ENCODE results near the gene ADCY2.

The ADCY2 gene

DNA sequence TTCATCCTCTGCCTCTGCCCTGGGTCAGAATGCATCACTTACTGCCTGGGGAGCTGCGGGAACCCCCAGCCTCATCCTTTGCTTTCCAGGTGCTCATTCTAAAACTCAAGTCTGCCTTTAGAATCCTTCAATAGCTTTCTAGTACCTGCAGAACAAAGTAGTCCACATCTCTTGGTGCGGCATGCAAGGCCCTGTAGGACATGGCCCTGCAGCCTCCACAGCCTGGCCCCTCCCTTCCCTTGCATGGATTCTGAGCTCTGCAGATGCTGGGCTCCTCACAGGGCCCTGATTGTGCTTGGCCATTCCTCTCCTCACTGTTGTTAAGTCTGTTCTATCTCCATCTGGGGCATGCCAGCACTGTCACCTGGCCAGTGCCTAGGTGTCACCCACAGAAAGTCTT is 141.6 kb downstream of the ADCY2 start:
- POLR2A ChIA-PET = interaction anchor here (0.5 kb wide), 1 partner anchor 258 kb away, joined by 3 read pairs; no protein-coding TSS in a partner anchor
- H3K27ac ChIP-seq (ENCODE audit: extremely low read depth, low read depth, low read length) = no peak overlapping the region
- TF ChIP-seq ZEB2 (tag by site-specific recombination; IDR thresholded peaks at IDR 0.05) = no peak
- no peak for TF ChIP-seq ZFP37 (tag by site-specific recombination; IDR thresholded peaks at IDR 0.05)
- TF ChIP-seq, protein P1, sequence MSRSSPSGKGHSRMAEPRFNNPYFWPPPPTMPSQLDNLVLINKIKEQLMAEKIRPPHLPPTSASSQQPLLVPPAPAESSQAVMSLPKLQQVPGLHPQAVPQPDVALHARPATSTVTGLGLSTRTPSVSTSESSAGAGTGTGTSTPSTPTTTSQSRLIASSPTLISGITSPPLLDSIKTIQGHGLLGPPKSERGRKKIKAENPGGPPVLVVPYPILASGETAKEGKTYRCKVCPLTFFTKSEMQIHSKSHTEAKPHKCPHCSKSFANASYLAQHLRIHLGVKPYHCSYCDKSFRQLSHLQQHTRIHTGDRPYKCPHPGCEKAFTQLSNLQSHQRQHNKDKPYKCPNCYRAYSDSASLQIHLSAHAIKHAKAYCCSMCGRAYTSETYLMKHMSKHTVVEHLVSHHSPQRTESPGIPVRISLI (tag by site-specific recombination; IDR thresholded peaks at IDR 0.05) = no peak
- no peak for TF ChIP-seq ZNF560 (tag by site-specific recombination; IDR thresholded peaks at IDR 0.05; ENCODE audit: borderline replicate concordance)
- no peak for TF ChIP-seq ZNF510 (tag by site-specific recombination; IDR thresholded peaks at IDR 0.05; ENCODE audit: insufficient replicate concordance)
- TF ChIP-seq ZNF571 (tag by site-specific recombination; IDR thresholded peaks at IDR 0.05) = no peak
- TF ChIP-seq, protein P2, sequence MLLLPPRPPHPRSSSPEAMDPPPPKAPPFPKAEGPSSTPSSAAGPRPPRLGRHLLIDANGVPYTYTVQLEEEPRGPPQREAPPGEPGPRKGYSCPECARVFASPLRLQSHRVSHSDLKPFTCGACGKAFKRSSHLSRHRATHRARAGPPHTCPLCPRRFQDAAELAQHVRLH (tag by site-specific recombination; IDR thresholded peaks at IDR 0.05) = no peak
- TF ChIP-seq ZNF132 (tag by site-specific recombination; IDR thresholded peaks at IDR 0.05; ENCODE audit: borderline replicate concordance) = no peak
- no peak for TF ChIP-seq REPIN1 (tag by site-specific recombination; IDR thresholded peaks at IDR 0.05; ENCODE audit: low read depth)
- CTCF ChIA-PET = interaction anchor here (0.6 to 1.2 kb wide), 2 partner anchors 513 to 717 kb away, joined by 4 read pairs; no protein-coding TSS in a partner anchor
- no peaks in the 10 kb centered on the region for H3K36me3 ChIP-seq (ENCODE audit: control insufficient read depth in 2 of 2, insufficient read depth in 1 of 2, low read length in 2 of 2)
- H3K9me3 ChIP-seq (ENCODE audit: control insufficient read depth, insufficient read depth, low read depth, low read length) = no peaks in the 10 kb centered on the region
- H3K4me1 ChIP-seq (ENCODE audit: control insufficient read depth, insufficient read depth, low read length) = no peaks in the 10 kb centered on the region
- H3K4me3 ChIP-seq (ENCODE audit: low read depth, low read length) = no peak overlapping the region

DNA sequence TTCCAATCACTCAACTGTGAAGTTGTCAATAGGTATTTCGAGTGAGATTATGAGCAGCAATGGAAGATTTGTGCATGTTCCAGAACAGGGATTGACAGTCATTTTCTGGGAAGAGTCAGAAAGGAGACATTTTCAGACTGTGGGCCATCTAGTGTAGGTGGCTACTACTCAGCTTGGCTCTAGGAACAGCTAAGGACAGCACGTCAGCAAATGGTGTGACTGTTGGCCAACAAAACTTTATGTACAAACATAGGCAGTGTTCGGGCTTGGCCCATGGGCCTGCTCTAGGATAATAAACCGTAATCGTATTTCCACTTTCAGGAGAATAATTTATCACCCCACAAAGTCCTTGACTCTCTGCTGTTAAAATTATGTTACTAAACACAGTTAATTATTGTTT is 143.6 kb downstream of the ADCY2 start:
- no peak overlapping the region for H3K27ac ChIP-seq (ENCODE audit: extremely low read depth, low read depth, low read length)
- TF ChIP-seq ZBTB8A (tag by site-specific recombination; IDR thresholded peaks at IDR 0.05) = no peak
- TF ChIP-seq ZNF561 (tag by site-specific recombination; IDR thresholded peaks at IDR 0.05; ENCODE audit: borderline replicate concordance) = no peak
- TF ChIP-seq YY1 (tag by site-specific recombination; IDR thresholded peaks at IDR 0.05) = no peak
- TF ChIP-seq YY2 (tag by site-specific recombination; IDR thresholded peaks at IDR 0.05) = no peak
- TF ChIP-seq, protein P1 (tag by site-specific recombination; IDR thresholded peaks at IDR 0.05) = no peak
- no peak for TF ChIP-seq ZNF121 (tag by site-specific recombination; IDR thresholded peaks at IDR 0.05)
- TF ChIP-seq PATZ1 (tag by site-specific recombination; IDR thresholded peaks at IDR 0.05) = no peak
- no peak for TF ChIP-seq IKZF3 (tag by site-specific recombination; IDR thresholded peaks at IDR 0.05)
- TF ChIP-seq ZNF768 (tag by site-specific recombination; IDR thresholded peaks at IDR 0.05) = no peak
- no peak for TF ChIP-seq REST (tag by site-specific recombination; IDR thresholded peaks at IDR 0.05)
- TF ChIP-seq ZEB2 (tag by site-specific recombination; IDR thresholded peaks at IDR 0.05) = no peak
- no peak for TF ChIP-seq ZNF596 (tag by site-specific recombination; IDR thresholded peaks at IDR 0.05)
- H3K4me3 ChIP-seq (ENCODE audit: low read depth, low read length) = no peak overlapping the region
- no peaks in the 10 kb centered on the region for H3K4me1 ChIP-seq (ENCODE audit: control insufficient read depth, insufficient read depth, low read length)
- ChIA-PET POLR2A (no interaction called here), CTCF (no interaction called here)
- H3K36me3 ChIP-seq (ENCODE audit: control insufficient read depth in 2 of 2, insufficient read depth in 1 of 2, low read length in 2 of 2) = no peaks in the 10 kb centered on the region
- H3K9me3 ChIP-seq (ENCODE audit: control insufficient read depth, insufficient read depth, low read depth, low read length) = no peaks in the 10 kb centered on the region

Measured in HEK293 (cell line).